ENCODE measurements around the gene NOL3. TPM values are rescaled to one million over a fixed set of nuclear protein-coding genes. Genes with fewer than 3 reads are reported as not detected.

The NOL3 gene
- total RNA-seq, 1 experiment from 2014 or later, result 8.5 TPM

DNA sequence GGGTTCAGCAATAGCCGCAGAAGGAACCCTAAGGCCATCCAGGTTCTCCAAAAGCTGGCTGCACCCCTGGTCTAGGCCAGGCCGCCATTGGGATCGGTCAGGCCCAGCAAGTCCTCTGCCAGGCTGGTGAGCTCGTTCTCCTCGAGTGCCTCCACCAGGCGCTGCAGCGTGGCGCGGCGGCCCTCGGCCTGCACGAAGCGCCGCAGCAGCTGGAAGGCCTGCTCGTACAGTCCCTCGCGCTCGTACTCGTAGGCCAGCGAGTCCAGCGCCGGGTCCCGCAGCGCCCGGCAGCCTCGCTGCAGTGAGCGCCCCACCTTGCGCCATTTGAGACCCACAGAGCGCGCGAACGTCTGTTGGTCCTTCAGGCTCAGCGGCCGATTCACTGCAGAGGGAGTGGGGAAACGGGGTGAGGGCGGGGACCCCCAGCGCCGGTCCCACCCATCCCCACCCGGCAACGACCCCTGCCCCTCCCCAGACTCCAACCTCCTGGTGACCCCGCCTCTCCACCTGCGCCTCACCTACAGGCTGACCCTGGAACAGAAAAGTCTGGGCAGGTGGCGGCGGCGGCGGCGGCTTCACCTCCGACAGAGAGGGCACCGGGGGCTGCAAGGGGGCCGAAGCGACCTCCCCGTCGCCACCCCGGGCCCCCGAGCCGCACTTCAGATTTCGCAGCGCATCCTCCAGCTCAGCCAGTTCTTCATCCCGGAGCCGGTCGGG, 15.6 kb upstream of the NOL3 start (continued):
- TF ChIP-seq FOXK1 (CRISPR knock-in tag; IDR thresholded peaks at IDR 0.05) (peak; percentile 33; the same call in 1 of the 2 replicates), NFYB (CRISPR knock-in tag; conservative IDR thresholded peaks at IDR 0.05; ENCODE audit: low read depth) (0 out of 2 replicates have a peak, but pooled peaks have one; percentile 30), NR1H2 (CRISPR knock-in tag; IDR thresholded peaks at IDR 0.05) (no peak), ZNF263 (CRISPR knock-in tag; IDR thresholded peaks at IDR 0.05; ENCODE audit: low read depth) (no peak)

- DNase-seq (ENCODE audit: low spot score), result peak; percentile 88
- no peak overlapping the region for H3K27ac Mint-ChIP-seq
- H3K9me3 Mint-ChIP-seq, result no peaks in the 10 kb centered on the region
- ATAC-seq, result peak; percentile 36
- ChIA-PET CTCF (interaction anchor here (0.6 to 15.3 kb wide), 84 partner anchors 11 to 468 kb away, joined by 3 to 386 read pairs (median 5); partner anchors contain the start of genes CBFB, CES3, E2F4 and ELMO3), POLR2A (interaction anchor here (0.5 to 1.2 kb wide), 5 partner anchors 13 to 647 kb away, joined by 3 to 5 read pairs (median 4); no protein-coding TSS in a partner anchor)
- peak overlapping the region; percentile 70 for H3K4me3 Mint-ChIP-seq
- no peaks in the 10 kb centered on the region for H3K36me3 Mint-ChIP-seq
- peaks cover 97% of the 10 kb centered on the region for H3K27me3 Mint-ChIP-seq (ENCODE audit: low read depth)
- H3K4me1 Mint-ChIP-seq, result peaks cover 21% of the 10 kb centered on the region
- TF ChIP-seq SMAD4 (CRISPR knock-in tag; IDR thresholded peaks at IDR 0.05), result no peak
- TF ChIP-seq, protein P1, sequence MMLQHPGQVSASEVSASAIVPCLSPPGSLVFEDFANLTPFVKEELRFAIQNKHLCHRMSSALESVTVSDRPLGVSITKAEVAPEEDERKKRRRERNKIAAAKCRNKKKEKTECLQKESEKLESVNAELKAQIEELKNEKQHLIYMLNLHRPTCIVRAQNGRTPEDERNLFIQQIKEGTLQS (CRISPR knock-in tag; conservative IDR thresholded peaks at IDR 0.05), result no peak
- TF ChIP-seq ARID4B (CRISPR knock-in tag; IDR thresholded peaks at IDR 0.05; ENCODE audit: borderline replicate concordance), result peak; percentile 12; the same call in 1 of the 2 replicates
- peak; percentile 56; the same call in 1 of the 2 replicates for TF ChIP-seq GABPB1 (CRISPR knock-in tag; IDR thresholded peaks at IDR 0.05)
- TF ChIP-seq FOXK1 (CRISPR knock-in tag; IDR thresholded peaks at IDR 0.05), result 0 out of 2 replicates have a peak, but pooled peaks have one; percentile 59
- TF ChIP-seq, protein P2, sequence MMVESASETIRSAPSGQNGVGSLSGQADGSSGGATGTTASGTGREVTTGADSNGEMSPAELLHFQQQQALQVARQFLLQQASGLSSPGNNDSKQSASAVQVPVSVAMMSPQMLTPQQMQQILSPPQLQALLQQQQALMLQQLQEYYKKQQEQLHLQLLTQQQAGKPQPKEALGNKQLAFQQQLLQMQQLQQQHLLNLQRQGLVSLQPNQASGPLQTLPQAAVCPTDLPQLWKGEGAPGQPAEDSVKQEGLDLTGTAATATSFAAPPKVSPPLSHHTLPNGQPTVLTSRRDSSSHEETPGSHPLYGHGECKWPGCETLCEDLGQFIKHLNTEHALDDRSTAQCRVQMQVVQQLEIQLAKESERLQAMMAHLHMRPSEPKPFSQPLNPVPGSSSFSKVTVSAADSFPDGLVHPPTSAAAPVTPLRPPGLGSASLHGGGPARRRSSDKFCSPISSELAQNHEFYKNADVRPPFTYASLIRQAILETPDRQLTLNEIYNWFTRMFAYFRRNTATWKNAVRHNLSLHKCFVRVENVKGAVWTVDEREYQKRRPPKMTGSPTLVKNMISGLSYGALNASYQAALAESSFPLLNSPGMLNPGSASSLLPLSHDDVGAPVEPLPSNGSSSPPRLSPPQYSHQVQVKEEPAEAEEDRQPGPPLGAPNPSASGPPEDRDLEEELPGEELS (CRISPR knock-in tag; IDR thresholded peaks at IDR 0.05), result 0 out of 2 replicates have a peak, but pooled peaks have one; percentile 54
- 0 out of 2 replicates have a peak, but pooled peaks have one; percentile 29 for TF ChIP-seq PRDM15 (CRISPR knock-in tag; IDR thresholded peaks at IDR 0.05)
- TF ChIP-seq SP1 (CRISPR knock-in tag; conservative IDR thresholded peaks at IDR 0.05), result peak; percentile 53; the same call in 1 of the 2 replicates
- TF ChIP-seq NFE2L1 (CRISPR knock-in tag; IDR thresholded peaks at IDR 0.05), result no peak
- TF ChIP-seq, protein P3, sequence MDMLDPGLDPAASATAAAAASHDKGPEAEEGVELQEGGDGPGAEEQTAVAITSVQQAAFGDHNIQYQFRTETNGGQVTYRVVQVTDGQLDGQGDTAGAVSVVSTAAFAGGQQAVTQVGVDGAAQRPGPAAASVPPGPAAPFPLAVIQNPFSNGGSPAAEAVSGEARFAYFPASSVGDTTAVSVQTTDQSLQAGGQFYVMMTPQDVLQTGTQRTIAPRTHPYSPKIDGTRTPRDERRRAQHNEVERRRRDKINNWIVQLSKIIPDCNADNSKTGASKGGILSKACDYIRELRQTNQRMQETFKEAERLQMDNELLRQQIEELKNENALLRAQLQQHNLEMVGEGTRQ (CRISPR knock-in tag; IDR thresholded peaks at IDR 0.05), result 0 out of 2 replicates have a peak, but pooled peaks have one; percentile 30
- 0 out of 2 replicates have a peak, but pooled peaks have one; percentile 45 for TF ChIP-seq ZNF138 (CRISPR knock-in tag; conservative IDR thresholded peaks at IDR 0.05)
- TF ChIP-seq CTCF (IDR thresholded peaks at IDR 0.05), result peak; percentile 97
- peak; percentile 60; the same call in 1 of the 2 replicates for TF ChIP-seq ZBTB21 (CRISPR knock-in tag; IDR thresholded peaks at IDR 0.05; ENCODE audit: borderline replicate concordance)
- TF ChIP-seq, protein P4, sequence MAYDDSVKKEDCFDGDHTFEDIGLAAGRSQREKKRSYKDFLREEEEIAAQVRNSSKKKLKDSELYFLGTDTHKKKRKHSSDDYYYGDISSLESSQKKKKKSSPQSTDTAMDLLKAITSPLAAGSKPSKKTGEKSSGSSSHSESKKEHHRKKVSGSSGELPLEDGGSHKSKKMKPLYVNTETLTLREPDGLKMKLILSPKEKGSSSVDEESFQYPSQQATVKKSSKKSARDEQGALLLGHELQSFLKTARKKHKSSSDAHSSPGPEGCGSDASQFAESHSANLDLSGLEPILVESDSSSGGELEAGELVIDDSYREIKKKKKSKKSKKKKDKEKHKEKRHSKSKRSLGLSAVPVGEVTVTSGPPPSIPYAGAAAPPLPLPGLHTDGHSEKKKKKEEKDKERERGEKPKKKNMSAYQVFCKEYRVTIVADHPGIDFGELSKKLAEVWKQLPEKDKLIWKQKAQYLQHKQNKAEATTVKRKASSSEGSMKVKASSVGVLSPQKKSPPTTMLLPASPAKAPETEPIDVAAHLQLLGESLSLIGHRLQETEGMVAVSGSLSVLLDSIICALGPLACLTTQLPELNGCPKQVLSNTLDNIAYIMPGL (CRISPR knock-in tag; IDR thresholded peaks at IDR 0.05), result peak; percentile 98
Observed at GRCh38 chr16:67155295-67156142, 14.8 kb upstream of the NOL3 start.
